Activated CD8-positive, alpha-beta memory T cell treated with anti-CD3 and anti-CD28 coated beads for 48 hours (primary cell): ENCODE results near the gene CSMD2.

Experiments
- DNase-seq, 3 experiments: peaks; one replicate each; pipeline ENCODE4 v3.0.0-alpha.2; 2020; ENCODE audit warnings: low read depth in 2 of 3, low spot score in 2 of 3

Gene CSMD2

GRCh38 chr1:33468531-33468930 is 696.5 kb downstream of the CSMD2 start:
- no peak for DNase-seq

GRCh38 chr1:33468011-33468410 is 697.0 kb downstream of the CSMD2 start:
- no peak for DNase-seq

GRCh38 chr1:33466159-33466558 is 698.9 kb downstream of the CSMD2 start:
- DNase-seq = no peak

GRCh38 chr1:33465316-33465715 is 699.7 kb downstream of the CSMD2 start:
- DNase-seq = no peak

GRCh38 chr1:33464552-33464951 is 700.5 kb downstream of the CSMD2 start:
- no peak for DNase-seq
